Measurements from ENCODE around the gene CAMTA1.

CAMTA1 gene

GRCh38 chr1:7442918-7443317 is 657.7 kb downstream of the CAMTA1 start:
- no peak for TF ChIP-seq OSR1 (CRISPR knock-in tag; IDR thresholded peaks at IDR 0.05)
- no peak for TF ChIP-seq GLIS3 (CRISPR knock-in tag; IDR thresholded peaks at IDR 0.05)
- no peak for TF ChIP-seq TCF4 (CRISPR knock-in tag; IDR thresholded peaks at IDR 0.05; ENCODE audit: borderline replicate concordance)
- no peak for TF ChIP-seq TOX (CRISPR knock-in tag; IDR thresholded peaks at IDR 0.05; ENCODE audit: borderline replicate concordance)
- no peak for TF ChIP-seq ZC3H10 (CRISPR knock-in tag; IDR thresholded peaks at IDR 0.05)
- TF ChIP-seq ZNF8 (CRISPR knock-in tag; IDR thresholded peaks at IDR 0.05), result no peak
- no peak for ATAC-seq

DNA sequence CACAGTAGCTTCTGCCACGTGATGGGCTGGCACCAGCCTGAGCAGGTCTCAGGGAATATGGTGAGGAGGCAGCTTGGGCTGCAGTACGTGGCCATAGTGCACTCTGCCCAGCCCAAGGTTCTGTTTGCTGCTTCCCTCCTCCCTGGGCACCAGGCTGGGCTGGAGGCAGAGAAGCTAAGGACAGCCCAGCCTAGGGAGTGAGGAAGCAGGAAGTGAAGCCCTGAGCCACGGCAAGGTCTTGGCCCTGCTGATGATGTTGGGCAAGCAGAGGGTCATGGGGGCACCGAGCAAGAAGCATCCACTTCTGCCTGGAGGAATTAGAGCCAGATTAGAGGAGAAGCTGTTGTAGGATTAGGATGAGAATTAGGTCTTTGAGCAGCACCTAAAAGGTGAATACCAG is 659.1 kb downstream of the CAMTA1 start:
- TF ChIP-seq PATZ1 (CRISPR knock-in tag; IDR thresholded peaks at IDR 0.05; ENCODE audit: borderline replicate concordance), result no peak
- TF ChIP-seq ZNF565 (CRISPR knock-in tag; conservative IDR thresholded peaks at IDR 0.05; ENCODE audit: low read depth), result no peak
- no peak for TF ChIP-seq GLIS3 (CRISPR knock-in tag; IDR thresholded peaks at IDR 0.05)
- TF ChIP-seq TOX (CRISPR knock-in tag; IDR thresholded peaks at IDR 0.05; ENCODE audit: borderline replicate concordance), result no peak
- no peak for TF ChIP-seq ARNTL (CRISPR knock-in tag; IDR thresholded peaks at IDR 0.05; ENCODE audit: borderline replicate concordance, low read depth)
- TF ChIP-seq ZNF8 (CRISPR knock-in tag; IDR thresholded peaks at IDR 0.05), result no peak
- no peak for ATAC-seq

GRCh38 chr1:7447093-7447492 is 661.8 kb downstream of the CAMTA1 start:
- TF ChIP-seq SNAI2 (CRISPR knock-in tag; IDR thresholded peaks at IDR 0.05) (no peak), ISL1 (CRISPR knock-in tag; IDR thresholded peaks at IDR 0.05) (no peak), ZNF565 (CRISPR knock-in tag; conservative IDR thresholded peaks at IDR 0.05; ENCODE audit: low read depth) (no peak), ESRRG (CRISPR knock-in tag; IDR thresholded peaks at IDR 0.05) (no peak), GLIS3 (CRISPR knock-in tag; IDR thresholded peaks at IDR 0.05) (no peak)
- TF ChIP-seq, protein P1, sequence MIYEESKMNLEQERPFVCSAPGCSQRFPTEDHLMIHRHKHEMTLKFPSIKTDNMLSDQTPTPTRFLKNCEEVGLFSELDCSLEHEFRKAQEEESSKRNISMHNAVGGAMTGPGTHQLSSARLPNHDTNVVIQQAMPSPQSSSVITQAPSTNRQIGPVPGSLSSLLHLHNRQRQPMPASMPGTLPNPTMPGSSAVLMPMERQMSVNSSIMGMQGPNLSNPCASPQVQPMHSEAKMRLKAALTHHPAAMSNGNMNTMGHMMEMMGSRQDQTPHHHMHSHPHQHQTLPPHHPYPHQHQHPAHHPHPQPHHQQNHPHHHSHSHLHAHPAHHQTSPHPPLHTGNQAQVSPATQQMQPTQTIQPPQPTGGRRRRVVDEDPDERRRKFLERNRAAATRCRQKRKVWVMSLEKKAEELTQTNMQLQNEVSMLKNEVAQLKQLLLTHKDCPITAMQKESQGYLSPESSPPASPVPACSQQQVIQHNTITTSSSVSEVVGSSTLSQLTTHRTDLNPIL (CRISPR knock-in tag; IDR thresholded peaks at IDR 0.05; ENCODE audit: low read depth), result no peak
- TF ChIP-seq, protein P2, sequence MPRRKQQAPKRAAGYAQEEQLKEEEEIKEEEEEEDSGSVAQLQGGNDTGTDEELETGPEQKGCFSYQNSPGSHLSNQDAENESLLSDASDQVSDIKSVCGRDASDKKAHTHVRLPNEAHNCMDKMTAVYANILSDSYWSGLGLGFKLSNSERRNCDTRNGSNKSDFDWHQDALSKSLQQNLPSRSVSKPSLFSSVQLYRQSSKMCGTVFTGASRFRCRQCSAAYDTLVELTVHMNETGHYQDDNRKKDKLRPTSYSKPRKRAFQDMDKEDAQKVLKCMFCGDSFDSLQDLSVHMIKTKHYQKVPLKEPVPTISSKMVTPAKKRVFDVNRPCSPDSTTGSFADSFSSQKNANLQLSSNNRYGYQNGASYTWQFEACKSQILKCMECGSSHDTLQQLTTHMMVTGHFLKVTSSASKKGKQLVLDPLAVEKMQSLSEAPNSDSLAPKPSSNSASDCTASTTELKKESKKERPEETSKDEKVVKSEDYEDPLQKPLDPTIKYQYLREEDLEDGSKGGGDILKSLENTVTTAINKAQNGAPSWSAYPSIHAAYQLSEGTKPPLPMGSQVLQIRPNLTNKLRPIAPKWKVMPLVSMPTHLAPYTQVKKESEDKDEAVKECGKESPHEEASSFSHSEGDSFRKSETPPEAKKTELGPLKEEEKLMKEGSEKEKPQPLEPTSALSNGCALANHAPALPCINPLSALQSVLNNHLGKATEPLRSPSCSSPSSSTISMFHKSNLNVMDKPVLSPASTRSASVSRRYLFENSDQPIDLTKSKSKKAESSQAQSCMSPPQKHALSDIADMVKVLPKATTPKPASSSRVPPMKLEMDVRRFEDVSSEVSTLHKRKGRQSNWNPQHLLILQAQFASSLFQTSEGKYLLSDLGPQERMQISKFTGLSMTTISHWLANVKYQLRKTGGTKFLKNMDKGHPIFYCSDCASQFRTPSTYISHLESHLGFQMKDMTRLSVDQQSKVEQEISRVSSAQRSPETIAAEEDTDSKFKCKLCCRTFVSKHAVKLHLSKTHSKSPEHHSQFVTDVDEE (CRISPR knock-in tag; IDR thresholded peaks at IDR 0.05), result no peak
- no peak for ATAC-seq

- TF ChIP-seq ZNF70 (CRISPR knock-in tag; IDR thresholded peaks at IDR 0.05) (no peak), PPARA (CRISPR knock-in tag; IDR thresholded peaks at IDR 0.05; ENCODE audit: borderline replicate concordance) (no peak), ARNTL (CRISPR knock-in tag; IDR thresholded peaks at IDR 0.05; ENCODE audit: borderline replicate concordance, low read depth) (no peak), BACH2 (CRISPR knock-in tag; IDR thresholded peaks at IDR 0.05; ENCODE audit: borderline replicate concordance) (no peak), SNAI2 (CRISPR knock-in tag; IDR thresholded peaks at IDR 0.05) (no peak), ZNF565 (CRISPR knock-in tag; conservative IDR thresholded peaks at IDR 0.05; ENCODE audit: low read depth) (no peak)
- TF ChIP-seq, protein P3, sequence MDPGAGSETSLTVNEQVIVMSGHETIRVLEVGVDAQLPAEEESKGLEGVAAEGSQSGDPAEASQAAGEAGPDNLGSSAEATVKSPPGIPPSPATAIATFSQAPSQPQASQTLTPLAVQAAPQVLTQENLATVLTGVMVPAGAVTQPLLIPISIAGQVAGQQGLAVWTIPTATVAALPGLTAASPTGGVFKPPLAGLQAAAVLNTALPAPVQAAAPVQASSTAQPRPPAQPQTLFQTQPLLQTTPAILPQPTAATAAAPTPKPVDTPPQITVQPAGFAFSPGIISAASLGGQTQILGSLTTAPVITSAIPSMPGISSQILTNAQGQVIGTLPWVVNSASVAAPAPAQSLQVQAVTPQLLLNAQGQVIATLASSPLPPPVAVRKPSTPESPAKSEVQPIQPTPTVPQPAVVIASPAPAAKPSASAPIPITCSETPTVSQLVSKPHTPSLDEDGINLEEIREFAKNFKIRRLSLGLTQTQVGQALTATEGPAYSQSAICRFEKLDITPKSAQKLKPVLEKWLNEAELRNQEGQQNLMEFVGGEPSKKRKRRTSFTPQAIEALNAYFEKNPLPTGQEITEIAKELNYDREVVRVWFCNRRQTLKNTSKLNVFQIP (CRISPR knock-in tag; IDR thresholded peaks at IDR 0.05; ENCODE audit: borderline replicate concordance, low read depth), result no peak
- ATAC-seq, result no peak
Observed at GRCh38 chr1:7447736-7448135, 662.5 kb downstream of the CAMTA1 start.

- ATAC-seq, result no peak
- TF ChIP-seq, protein P1 (CRISPR knock-in tag; IDR thresholded peaks at IDR 0.05; ENCODE audit: low read depth), result no peak
- TF ChIP-seq GLIS3 (CRISPR knock-in tag; IDR thresholded peaks at IDR 0.05), result no peak
- no peak for TF ChIP-seq ZC3H10 (CRISPR knock-in tag; IDR thresholded peaks at IDR 0.05)
- TF ChIP-seq, protein P4, sequence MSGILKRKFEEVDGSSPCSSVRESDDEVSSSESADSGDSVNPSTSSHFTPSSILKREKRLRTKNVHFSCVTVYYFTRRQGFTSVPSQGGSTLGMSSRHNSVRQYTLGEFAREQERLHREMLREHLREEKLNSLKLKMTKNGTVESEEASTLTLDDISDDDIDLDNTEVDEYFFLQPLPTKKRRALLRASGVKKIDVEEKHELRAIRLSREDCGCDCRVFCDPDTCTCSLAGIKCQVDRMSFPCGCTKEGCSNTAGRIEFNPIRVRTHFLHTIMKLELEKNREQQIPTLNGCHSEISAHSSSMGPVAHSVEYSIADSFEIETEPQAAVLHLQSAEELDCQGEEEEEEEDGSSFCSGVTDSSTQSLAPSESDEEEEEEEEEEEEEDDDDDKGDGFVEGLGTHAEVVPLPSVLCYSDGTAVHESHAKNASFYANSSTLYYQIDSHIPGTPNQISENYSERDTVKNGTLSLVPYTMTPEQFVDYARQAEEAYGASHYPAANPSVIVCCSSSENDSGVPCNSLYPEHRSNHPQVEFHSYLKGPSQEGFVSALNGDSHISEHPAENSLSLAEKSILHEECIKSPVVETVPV (CRISPR knock-in tag; IDR thresholded peaks at IDR 0.05), result no peak
- TF ChIP-seq CSDC2 (CRISPR knock-in tag; IDR thresholded peaks at IDR 0.05), result no peak
- no peak for TF ChIP-seq ZFP30 (CRISPR knock-in tag; IDR thresholded peaks at IDR 0.05)
- no peak for TF ChIP-seq TCF4 (CRISPR knock-in tag; IDR thresholded peaks at IDR 0.05; ENCODE audit: borderline replicate concordance)
- no peak for TF ChIP-seq RARB (CRISPR knock-in tag; IDR thresholded peaks at IDR 0.05)
- TF ChIP-seq ESRRG (CRISPR knock-in tag; IDR thresholded peaks at IDR 0.05), result no peak
- no peak for TF ChIP-seq ZFP3 (CRISPR knock-in tag; IDR thresholded peaks at IDR 0.05)
Observed at GRCh38 chr1:7448986-7449385, 663.7 kb downstream of the CAMTA1 start.
